CD4-positive, alpha-beta T cell (primary cell): ENCODE data around the gene HMCES. TPM values are rescaled to one million over a fixed set of nuclear protein-coding genes. Genes with fewer than 3 reads are reported as not detected.

Experiments
- ATAC-seq: fragments of 200-7000 bp; cut with Tn5 transposase; one replicate; pipeline ENCODE4 v1.10.0; 2022; ENCODE audit warnings: mild to moderate bottlenecking; ENCODE audit not compliant: poor library complexity
- CTCF ChIA-PET: fragments of 350-600 bp; sonication (Branson Sonifier 250); formaldehyde crosslinking; loops from one replicate; lab custom pipeline; 2021; ENCODE audit warnings: antibody characterized with exemption, inconsistent platforms; lab: Charles Lee
- POLR2A ChIA-PET: fragments of 350-600 bp; sonication (Branson Sonifier 250); formaldehyde crosslinking; loops from one replicate; lab custom pipeline; 2021; ENCODE audit warnings: antibody characterized with exemption, inconsistent platforms; lab: Charles Lee
- DNase-seq, 14 experiments: peaks; one replicate each; pipeline ENCODE4 v3.0.0-alpha.2; 2013 to 2020; ENCODE audit warnings: mixed read lengths in 2 of 14
- H3K27ac ChIP-seq, 2 donors: one replicate each; pipeline versions ENCODE4 v1.5.1 to v1.7.0; 2013; ENCODE audit warnings: low read length in 2 of 2, low read depth in 1 of 2, mild to moderate bottlenecking in 1 of 2
- H3K27me3 ChIP-seq, 2 experiments: 1 replicate in 1 of 2; 2 replicates in 1 of 2; pipeline versions ENCODE4 v1.6.1 to v1.7.0; 2013; ENCODE audit warnings: low read length in 2 of 2, control low read depth in 1 of 2, mild to moderate bottlenecking in 1 of 2, moderate library complexity in 1 of 2; ENCODE audit not compliant: insufficient read depth in 2 of 2, control insufficient read depth in 1 of 2
- H3K36me3 ChIP-seq: one replicate; pipeline ENCODE4 v1.6.1; 2013; ENCODE audit warnings: low read length, control low read depth; ENCODE audit not compliant: insufficient read depth
- H3K4me1 ChIP-seq: one replicate; pipeline ENCODE4 v1.6.1; 2013; ENCODE audit warnings: low read length, control low read depth; ENCODE audit not compliant: insufficient read depth
- H3K4me3 ChIP-seq: one replicate; pipeline ENCODE4 v1.5.1; 2013; ENCODE audit warnings: mild to moderate bottlenecking, low read length, moderate library complexity
- H3K9me3 ChIP-seq, 2 experiments: 1 replicate in 1 of 2; 2 replicates in 1 of 2; pipeline versions ENCODE4 v1.6.1 to v1.7.0; 2013; ENCODE audit warnings: low read length in 2 of 2, mild to moderate bottlenecking in 2 of 2, control low read depth in 1 of 2, moderate library complexity in 1 of 2; ENCODE audit not compliant: control insufficient read depth in 1 of 2, insufficient read depth in 1 of 2
- H3K27ac Mint-ChIP-seq: one replicate; pipeline ENCODE4 v1.8.0; 2020; ENCODE audit warnings: mixed read lengths
- H3K27me3 Mint-ChIP-seq: one replicate; pipeline ENCODE4 v1.8.0; 2021; ENCODE audit warnings: mixed read lengths
- H3K36me3 Mint-ChIP-seq: one replicate; pipeline ENCODE4 v1.8.0; 2021; ENCODE audit warnings: low read depth, mixed read lengths
- H3K4me1 Mint-ChIP-seq: one replicate; pipeline ENCODE4 v1.8.0; 2021; ENCODE audit warnings: low read depth, mixed read lengths
- H3K4me3 Mint-ChIP-seq: one replicate; pipeline ENCODE4 v1.8.0; 2020; ENCODE audit warnings: mild to moderate bottlenecking, mixed read lengths
- H3K9me3 Mint-ChIP-seq: one replicate; pipeline ENCODE4 v1.8.0; 2020; ENCODE audit warnings: mixed read lengths
- intact Hi-C, 2 experiments: fragments of 100-400 bp; cut with DNase I in 1 of 2; cut with micrococcal nuclease in 1 of 2; formaldehyde crosslinking; loops; one replicate each; pipeline versions ENCODE4 v1.15.1 to v1.9.0; 2023 to 2025; cut with DNase I, micrococcal nuclease
- total RNA-seq, 174 experiments: library from RNA in 2 of 174; stranded (reverse) in 2 of 174; gene quantifications; one replicate each; pipeline ENCODE4 v1.2.3 and lab custom pipeline; 2021 to 2026
- TF ChIP-seq, protein P1 (sequence below): fragments of 200-600 bp; IDR thresholded peaks from one replicate; pipeline ENCODE4 v1.8.0; 2022; ENCODE audit warnings: antibody characterized with exemption, mild to moderate bottlenecking

HMCES gene
- total RNA-seq, 2 experiments from 2014 or later: 63.5 to 64.0 TPM

GRCh38 chr3:129266651-129267050 lies 12.0 kb upstream of the HMCES start:
- Mint-ChIP-seq H3K9me3 (no peaks in the 10 kb centered on the region), H3K36me3 (peaks cover 91% of the 10 kb centered on the region), H3K4me3 (no peak overlapping the region), H3K27me3 (no peaks in the 10 kb centered on the region), H3K27ac (no peak overlapping the region), H3K4me1 (no peaks in the 10 kb centered on the region)
- Histone ChIP-seq H3K4me1 (no peaks in the 10 kb centered on the region), H3K27me3 (no peaks in the 10 kb centered on the region), H3K4me3 (no peak overlapping the region), H3K36me3 (peaks cover 94% of the 10 kb centered on the region), H3K9me3 (no peaks in the 10 kb centered on the region), H3K27ac (no peak overlapping the region)
- intact Hi-C loops: no loop called here
- DNase-seq: no peak
- no peak for ATAC-seq
- POLR2A ChIA-PET: interaction anchor here (0.6 kb wide), 1 partner anchor 13 kb away, joined by 4 read pairs; no protein-coding TSS in a partner anchor
- CTCF ChIA-PET: interaction anchor here (1.1 kb wide), 2 partner anchors 50 to 240 kb away, joined by 3 read pairs; a partner anchor contains a TSS
- TF ChIP-seq, protein P1, sequence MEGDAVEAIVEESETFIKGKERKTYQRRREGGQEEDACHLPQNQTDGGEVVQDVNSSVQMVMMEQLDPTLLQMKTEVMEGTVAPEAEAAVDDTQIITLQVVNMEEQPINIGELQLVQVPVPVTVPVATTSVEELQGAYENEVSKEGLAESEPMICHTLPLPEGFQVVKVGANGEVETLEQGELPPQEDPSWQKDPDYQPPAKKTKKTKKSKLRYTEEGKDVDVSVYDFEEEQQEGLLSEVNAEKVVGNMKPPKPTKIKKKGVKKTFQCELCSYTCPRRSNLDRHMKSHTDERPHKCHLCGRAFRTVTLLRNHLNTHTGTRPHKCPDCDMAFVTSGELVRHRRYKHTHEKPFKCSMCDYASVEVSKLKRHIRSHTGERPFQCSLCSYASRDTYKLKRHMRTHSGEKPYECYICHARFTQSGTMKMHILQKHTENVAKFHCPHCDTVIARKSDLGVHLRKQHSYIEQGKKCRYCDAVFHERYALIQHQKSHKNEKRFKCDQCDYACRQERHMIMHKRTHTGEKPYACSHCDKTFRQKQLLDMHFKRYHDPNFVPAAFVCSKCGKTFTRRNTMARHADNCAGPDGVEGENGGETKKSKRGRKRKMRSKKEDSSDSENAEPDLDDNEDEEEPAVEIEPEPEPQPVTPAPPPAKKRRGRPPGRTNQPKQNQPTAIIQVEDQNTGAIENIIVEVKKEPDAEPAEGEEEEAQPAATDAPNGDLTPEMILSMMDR: no peak

DNA sequence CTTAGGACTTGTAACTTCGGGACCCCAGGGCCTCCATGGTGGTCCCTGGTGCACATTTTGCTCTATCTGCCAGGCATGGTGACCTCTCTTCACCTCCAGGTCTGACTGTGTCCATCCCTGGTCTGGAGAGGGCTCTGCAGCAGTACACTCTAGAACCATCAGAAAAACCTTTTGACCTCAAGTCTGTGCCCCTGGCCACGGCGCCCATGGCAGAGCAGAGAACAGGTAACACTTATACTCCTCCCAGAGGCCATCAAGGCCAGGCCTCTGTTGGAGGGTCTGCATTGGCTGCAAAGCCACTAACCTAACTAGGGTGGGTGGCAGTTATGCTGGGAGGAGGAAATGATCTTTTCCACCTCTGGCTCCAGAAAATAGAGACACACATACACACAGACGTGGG lies 10.3 kb upstream of the HMCES start:
- intact Hi-C loops: no loop called here
- TF ChIP-seq, protein P1: no peak
- Histone ChIP-seq H3K36me3 (peaks cover 96% of the 10 kb centered on the region), H3K4me1 (no peaks in the 10 kb centered on the region), H3K27ac (no peak overlapping the region), H3K9me3 (no peaks in the 10 kb centered on the region), H3K27me3 (no peaks in the 10 kb centered on the region), H3K4me3 (no peak overlapping the region)
- no peaks in the 10 kb centered on the region for H3K27me3 Mint-ChIP-seq
- H3K4me1 Mint-ChIP-seq: no peaks in the 10 kb centered on the region
- ChIA-PET POLR2A (no interaction called here), CTCF (interaction anchor here (1.6 kb wide), 1 partner anchor 22 kb away, joined by 3 read pairs; no protein-coding TSS in a partner anchor)
- H3K9me3 Mint-ChIP-seq: no peaks in the 10 kb centered on the region
- ATAC-seq (no peak), DNase-seq (no peak)
- no peak overlapping the region for H3K27ac Mint-ChIP-seq
- H3K4me3 Mint-ChIP-seq: no peak overlapping the region
- peaks cover 96% of the 10 kb centered on the region for H3K36me3 Mint-ChIP-seq

GRCh38 chr3:129271674-129272073 lies 7.0 kb upstream of the HMCES start:
- Mint-ChIP-seq H3K4me3 (no peak overlapping the region), H3K36me3 (peaks cover 98% of the 10 kb centered on the region), H3K4me1 (no peaks in the 10 kb centered on the region), H3K27me3 (no peaks in the 10 kb centered on the region), H3K9me3 (no peaks in the 10 kb centered on the region), H3K27ac (no peak overlapping the region)
- CTCF ChIA-PET: interaction anchor here (1.0 kb wide), 2 partner anchors 26 to 45 kb away, joined by 3 read pairs; a partner anchor contains a TSS
- POLR2A ChIA-PET: interaction anchor here (2.9 kb wide), 1 partner anchor 44 kb away, joined by 13 read pairs; a partner anchor contains a TSS
- H3K36me3 ChIP-seq: peaks cover 97% of the 10 kb centered on the region
- DNase-seq (no peak), ATAC-seq (no peak)
- H3K4me3 ChIP-seq: no peak overlapping the region
- H3K9me3 ChIP-seq: no peaks in the 10 kb centered on the region
- no peaks in the 10 kb centered on the region for H3K4me1 ChIP-seq
- no peaks in the 10 kb centered on the region for H3K27me3 ChIP-seq
- H3K27ac ChIP-seq: no peak overlapping the region
- TF ChIP-seq, protein P1: no peak
- intact Hi-C loops: no loop called here
